NCI-H1105 (cell line): ENCODE measurements around the gene TRIM65.

Experiments
- DNase-seq: peaks from one replicate; lab custom pipeline; 2025; lab: John Stamatoyannopoulos, UW

Gene TRIM65

DNA sequence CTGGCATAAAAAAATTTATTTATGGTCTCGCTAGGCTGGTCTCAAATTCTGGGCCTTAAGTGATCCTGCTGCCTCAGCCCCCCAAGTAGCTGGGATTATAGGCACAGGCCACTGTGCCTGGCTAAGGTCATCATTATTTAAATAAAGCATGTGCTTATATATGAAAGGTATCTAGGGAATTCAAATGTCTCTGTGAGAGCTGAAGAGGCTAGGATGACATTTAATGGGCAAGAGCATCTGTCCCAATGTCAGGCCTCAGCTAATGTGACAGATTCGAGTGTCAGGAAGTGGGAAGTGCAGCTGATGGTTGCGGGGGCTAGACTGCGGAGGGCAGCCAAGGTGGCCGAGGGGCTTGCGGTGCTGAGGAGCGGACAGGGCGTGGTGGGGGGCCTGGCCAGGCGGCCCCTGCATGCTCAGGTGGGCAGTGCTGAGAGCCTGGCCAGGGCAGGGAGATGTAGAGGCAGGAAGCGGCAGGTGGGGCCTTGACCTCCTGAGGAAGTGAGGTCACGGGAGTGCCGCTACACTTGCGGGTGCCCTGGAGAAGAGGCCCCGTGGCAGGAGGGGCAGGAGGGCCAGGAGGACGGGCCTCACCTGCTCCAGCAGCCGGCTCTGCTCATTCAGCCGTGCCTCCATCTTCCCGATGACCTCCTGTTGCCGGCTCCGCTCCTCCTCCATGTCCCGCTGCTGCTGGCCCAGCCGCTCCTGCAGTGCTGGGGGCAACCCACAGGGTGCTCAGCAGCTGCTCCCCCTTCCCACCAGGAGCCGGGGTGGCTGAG, 20.6 kb upstream of the TRIM65 start:
- DNase-seq, result no peak

DNA sequence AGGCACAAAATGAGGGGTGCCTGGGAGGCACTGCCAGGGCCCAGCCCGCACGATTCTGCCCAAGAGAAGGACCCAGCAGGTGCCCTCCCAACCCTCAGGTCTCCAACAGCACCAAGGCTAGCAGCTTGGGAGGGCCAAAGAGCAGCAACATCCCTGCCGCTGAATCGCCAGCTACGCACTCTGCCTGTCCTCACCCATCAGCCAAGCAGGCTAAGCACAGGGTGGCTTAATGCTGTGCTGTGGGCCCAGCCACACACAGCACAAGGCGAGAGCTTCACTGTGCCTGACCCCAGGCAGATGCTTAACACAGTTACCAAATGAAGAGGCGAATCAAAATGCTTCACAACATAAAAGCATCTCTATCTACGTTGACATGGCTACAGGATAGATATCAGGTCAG, 18.5 kb upstream of the TRIM65 start:
- DNase-seq, result no peak

DNA sequence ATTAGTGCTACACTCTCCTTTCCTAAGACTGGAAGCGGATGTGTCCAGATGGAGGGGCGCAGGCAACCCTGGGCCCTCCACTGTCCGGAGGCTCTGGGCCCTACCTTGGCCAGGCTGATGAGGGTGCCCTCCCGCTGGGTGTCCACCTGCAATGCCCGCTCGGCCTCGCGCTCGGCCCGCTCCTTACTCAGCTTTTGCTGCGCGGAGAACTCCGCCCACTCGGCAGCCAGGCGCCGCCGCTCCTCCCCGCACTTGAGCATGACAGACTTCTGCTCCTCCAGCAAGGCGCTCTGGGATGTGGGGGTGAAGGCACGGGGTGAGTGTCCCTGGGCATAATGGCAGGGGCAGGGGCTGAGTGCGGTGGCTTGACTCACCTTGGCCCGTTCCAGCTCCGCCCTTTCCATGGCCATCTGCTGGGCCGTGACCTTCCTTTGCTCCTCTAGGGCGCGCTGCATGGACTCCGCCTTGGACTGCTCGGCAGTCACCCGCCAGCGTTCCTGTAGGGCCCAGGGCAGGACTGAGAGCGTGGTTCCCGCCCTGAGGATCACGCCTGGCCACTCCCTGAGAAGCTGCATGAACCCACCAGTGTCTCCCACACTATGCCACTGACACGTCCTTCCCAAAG, 18.0 kb upstream of the TRIM65 start:
- no peak for DNase-seq

DNA sequence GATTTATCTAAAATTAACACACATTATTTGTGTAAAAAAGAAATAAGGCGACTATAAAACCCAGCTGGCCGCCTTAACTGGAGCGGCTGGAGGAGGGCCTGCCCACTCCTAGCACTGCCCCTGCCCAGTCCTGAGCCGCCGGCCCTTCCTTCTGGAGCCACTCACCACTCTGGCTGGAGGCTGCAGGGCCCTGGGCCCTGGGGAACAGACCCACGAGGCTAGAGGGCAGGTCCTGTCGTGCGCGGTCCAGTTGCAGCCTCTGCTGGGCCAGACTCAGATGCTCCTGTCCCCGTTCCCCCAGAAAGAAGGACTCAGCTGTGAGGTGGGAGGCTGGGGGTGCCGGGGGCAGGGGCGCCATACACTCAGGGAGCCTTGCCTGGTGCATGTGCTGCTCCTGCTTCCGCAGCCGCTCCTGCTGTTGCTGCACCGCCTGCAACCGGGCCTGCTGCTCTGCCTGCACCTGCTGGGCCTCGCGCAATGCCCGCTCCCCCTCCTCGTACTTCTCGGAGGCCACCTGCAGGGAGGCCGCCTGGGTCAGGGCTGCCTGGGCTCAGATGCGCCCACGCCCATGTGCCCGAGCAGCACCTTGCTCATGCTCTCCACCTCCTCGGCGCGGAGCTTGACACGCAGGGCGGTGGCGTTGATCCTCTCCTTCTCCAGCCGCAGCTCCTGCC, 16.9 kb upstream of the TRIM65 start:
- no peak for DNase-seq

DNA sequence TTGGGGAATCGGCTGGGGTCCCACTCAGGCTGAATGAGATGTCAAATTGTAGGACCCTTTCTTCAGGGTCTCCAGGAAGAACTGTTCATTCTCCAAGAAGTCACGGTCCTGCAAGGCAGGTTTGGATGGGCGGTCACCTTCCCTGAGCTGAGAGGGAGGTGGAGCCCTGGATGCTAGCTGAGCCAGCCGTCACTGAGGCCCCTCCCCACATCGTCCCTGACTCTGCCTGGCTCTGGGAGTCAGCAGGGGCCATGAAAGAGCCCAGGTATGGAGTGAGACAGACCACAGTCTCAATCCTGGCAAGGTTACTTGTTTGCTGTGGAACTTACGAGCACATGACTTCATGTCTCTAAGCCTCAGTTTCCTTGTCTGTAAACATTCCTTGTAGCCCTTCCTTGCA, 13.9 kb upstream of the TRIM65 start:
- peak; percentile 26 for DNase-seq

DNA sequence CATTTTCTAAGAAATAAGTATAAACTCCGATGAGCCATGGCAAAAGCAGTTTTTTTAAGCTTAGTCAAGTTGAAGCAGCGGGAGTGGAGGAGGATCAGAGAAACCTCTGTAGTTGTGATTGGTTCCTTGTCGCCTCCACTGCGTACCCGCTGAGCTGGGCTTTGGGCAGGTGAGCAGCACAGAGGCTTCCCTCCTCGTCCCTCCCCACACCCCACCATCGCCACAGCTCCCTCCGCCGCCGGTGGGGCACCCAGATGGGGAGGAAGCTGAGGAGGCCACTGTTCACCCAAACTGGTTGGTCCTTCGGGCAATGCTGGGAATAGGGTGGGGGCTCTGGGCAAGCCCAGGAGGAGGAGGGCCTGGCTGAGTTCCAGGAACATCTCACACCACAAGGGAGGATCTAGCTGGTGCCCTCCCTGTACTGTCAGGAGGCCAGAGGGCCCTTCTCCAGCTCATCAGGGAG, 13.1 kb upstream of the TRIM65 start:
- DNase-seq, result peak; percentile 82

DNA sequence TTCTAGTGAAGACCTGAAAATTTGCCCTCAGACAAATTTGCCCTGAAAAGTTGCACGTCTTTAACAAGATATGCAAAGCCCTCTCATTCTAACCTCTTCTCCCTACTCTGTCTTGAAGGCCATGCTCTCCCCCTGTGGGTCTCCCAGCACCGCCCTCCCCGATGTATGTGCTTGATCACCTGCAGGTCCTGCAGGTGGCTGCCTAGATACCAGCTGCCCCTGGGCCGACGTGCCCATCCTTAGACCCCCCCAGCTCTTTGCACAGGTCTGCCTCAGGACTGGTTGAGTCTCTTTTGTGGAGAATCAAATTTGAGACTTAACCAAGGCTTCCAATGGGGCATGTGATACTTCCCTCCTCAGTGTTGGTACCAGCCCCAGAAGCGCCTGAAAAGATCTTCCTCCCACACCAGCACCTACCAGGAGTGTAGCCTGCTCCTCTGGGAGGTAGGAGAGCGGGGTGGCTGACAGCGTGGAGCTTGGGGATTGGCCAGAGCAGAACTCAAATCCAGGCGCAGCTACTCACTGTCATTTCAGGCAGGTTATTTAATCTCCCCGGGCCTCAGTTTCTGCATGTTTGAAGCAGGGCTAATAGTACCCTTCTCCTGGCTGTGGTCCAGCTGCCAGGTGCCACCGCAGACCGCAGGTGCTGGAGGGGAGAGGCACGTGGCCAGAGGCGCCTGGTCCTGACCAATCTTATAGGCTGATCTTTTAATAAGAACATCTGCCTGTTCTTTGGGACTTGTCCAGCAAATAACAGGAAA, 12.5 kb upstream of the TRIM65 start:
- peak; percentile 95 for DNase-seq

DNA sequence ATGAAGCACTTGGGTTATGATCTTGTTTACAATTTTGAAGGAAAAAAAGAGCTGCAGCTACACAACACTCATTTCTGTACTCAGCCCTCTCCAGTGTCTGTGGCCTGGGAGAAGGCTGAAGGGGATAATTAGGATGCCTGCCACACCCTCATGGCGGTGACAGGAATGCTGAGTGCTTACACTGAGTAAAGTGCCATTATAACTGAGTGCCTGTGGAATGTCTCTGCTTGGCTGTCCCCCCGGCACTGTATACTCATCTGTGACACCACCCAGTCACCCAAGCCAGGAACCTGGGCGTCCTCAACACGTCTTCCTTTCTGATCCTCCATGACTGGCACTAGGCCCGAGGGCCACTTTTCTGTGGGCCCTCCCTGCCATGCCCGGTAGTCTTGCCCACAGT, 11.4 kb upstream of the TRIM65 start:
- DNase-seq, result peak; percentile 49

DNA sequence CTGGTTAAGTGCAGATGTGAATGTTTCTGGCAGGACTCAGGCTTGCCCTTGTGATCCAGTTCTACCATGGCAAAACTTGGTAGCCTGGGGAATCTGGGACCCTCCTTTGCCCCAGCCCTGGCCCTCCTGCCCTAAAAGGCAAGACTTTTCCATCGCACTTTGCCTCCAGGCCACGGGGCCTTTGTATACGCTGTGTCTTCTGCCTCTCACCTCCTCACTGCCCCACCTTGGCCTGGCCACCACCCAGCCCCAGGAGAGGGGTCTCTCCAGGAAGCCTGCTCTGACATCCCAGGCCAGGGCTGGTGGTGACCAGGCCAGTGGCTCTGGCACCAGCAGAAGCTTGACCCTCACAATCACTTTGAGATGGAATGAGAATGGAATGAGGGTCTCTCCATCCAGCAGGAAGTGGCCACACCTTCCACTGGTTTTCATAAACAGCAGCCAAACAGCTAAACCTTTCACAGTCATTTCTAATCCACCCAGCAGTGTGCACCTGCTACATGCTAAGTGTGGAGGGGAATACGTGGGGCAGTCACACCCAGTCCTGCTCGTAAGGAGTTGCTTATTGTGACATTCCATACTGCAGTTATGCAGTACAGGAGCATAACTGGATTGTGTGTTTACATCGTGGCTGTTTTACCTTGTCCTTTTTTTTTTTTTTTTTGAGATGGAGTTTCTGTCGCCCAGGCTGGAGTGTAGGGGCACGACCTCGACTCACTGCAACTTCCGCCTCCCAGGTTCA, 9.6 kb upstream of the TRIM65 start:
- DNase-seq, result no peak

DNA sequence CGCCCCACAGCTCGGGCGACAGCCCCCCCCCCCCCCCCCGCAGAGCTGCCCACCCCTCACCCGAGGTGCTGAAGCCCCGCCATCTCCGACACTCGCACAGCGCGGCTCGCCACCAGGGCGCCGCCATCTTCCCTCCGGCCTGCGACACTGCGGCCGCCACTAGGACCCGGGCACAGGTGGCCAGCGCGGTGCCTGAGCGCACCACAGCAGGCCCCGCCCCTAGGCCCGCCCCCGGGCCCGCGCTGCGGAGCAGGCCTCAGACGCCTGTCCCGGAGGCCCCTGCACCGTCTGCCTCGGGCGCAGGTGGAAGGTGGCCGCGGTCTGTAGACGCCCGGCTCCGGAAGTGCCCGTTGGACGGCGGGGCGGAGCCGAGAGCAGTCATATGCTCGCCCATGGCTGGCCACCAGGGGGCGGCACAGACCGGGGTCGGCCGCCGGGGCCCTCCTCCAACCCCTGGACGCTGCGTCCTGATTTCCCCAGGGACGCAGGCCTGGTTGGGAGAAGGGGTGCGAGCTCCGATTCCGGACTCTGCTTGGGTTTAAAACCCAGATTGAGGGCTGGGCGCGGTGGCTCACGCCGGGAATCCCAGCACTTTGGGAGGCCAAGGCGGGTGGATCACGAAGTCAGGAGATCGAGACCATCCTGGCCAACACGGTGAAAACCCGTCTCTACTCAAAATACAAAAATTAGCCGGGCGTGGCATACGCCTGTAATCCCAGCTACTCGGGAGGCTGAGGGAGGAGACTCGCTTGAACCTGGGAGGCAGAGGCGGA, 8.2 kb upstream of the TRIM65 start, which contains the start of gene MRPL38:
TSS of gene MRPL38 (minus strand) at position 136 of the 773 bp plus-strand sequence. CDS start at position 127, 9 bp downstream.
- peak; percentile 94 for DNase-seq

DNA sequence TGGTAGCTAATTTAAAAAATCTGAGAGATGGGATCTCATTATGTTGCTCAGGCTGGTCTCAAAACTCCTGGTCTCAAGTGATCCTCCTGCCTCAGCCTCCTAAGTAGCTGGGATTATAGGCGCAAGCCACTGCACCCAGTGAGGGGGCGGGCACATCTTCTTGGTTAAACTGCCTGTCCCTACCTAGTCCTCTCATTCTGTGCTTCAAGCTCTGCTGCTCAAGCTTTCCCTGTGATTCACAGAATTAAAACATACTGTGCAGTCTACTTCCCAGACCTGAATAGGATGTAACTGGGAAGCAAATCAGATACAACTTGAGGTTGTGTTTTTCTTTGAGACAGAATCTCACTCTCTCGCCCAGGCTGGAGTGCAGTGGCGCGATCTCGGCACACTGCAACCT, 5.7 kb upstream of the TRIM65 start:
- DNase-seq, result no peak

DNA sequence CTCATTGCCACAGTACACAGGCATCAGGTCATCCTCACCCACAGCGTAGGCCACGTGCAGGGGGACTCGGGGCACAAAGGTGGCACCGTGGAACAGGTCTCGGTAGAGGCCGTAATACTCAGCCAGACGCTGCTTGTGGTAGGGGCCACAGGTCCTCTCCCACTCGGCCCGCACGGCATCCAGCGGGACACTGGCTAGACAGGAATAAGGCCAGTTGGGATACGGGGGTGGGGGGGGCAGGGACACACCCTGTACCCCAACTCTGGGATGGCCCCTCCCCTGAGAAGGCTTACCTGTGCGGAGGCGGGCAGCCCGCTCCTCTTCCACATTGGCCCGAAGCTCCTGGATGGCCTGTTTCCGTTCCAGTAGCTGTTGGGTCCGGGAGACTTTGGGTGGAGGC, 5.0 kb upstream of the TRIM65 start:
- no peak for DNase-seq

DNA sequence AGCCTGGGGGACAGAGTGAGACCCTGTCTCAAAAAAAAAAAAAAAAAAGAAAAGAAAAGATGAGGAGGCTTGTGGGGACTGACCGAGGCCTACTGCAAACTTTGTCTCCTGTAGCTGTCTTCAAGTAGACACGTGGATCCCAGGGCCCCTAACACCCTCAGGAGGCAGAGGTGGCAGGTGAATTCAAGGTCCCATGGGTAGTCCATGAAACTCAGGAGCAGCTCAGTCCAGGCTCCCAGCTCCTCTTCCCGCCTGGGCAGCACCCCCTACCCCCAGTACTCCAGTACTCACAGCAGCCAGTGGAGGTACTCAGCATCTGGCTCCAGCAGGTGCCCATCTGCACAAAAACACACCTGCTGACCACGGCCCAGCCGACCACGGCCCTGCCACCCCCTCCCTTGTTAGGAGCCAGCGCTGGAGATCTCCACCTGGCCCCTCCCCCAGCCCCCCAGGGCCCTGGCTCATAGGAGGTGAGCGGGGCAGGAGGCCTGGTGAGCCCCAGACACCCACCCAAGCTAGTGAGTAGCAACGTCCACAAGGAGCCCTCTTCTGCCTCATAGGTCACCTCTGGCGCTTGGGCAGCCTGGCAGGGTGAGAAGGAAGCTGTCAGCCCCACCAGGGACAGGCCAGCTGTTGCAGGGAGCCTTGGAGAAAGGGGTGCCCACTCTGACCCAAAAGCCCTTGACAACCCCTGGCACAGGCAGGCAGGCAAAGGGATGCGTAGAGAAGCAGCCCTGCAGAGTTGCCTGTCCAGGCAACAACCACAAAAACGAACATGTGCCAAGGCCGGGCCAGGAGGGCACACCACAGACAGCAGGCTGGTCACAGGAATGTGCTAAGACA, 4.2 kb upstream of the TRIM65 start:
- DNase-seq, result no peak

DNA sequence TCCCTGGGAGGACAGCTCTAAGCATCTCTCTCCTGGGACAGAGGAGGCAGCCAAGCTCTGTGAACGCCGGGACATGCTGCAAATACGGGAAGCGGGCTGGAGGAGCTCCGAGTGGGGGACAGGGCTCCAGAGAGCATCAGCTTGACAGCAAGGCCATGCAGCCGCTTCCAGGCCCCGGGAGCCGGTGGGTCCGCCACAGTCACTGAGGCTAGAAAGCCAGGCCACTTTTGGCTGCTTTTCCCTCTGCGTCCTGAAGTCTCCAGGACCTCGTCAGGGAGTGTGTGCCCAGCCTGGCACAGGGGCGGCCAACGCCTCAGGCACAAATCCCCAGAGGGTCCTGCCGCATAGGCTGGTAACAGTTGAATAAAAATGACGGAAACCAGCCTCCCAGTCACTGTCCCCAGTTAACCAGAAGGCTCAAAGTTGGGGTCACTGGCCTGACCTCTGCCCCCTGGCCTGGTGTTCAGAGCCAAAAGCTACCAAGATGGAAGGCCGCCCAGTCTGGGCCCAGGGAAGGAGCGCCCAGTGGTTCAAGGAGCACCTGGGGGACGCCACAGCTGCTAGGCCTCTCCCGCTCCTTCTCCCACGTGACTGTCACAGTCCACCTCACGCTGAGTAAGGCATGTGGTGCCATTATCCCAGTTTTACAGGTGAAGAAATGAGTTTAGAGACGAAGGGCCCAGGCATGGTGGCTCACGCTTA, 3.2 kb upstream of the TRIM65 start:
- no peak for DNase-seq

DNA sequence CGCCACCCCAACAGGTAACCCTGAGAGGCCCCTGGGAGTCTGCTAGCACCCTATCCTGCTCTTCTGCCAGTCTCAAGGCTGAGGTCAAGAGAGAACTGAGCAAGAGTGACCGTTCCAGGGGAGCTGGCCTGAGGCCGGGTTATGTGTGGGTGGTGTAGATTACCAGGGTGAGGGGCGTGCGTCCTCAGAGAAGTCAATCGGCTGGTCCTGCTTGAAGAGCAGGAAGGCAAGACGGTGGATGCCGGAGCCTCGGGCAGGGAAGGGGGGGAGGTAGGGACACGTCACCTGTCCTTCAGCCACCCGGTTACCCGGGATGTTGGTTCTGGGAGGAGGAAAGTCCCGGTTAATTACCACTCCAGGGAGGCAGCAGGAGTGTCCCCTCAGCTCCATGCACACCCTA, 2.6 kb upstream of the TRIM65 start:
- no peak for DNase-seq

DNA sequence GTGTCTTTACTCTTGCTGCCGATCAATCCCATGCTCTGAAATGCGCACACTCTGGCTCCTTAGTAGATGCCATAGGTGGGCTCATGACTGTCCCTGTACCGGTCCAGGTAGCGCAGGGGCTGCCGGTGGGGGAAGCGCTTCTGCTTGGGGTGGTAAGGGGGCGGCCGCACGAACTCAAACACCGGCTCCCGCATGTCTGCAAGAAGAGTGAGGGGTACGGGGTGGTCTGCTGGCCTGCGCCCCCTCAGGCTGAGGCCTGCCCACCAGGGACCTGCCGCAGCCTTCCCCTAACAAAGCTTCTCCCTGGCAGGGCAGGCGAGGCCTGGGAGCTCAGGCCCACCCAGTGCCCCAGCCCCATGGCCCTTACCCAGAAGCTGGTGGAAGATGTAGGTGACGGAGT, 2.0 kb upstream of the TRIM65 start:
- no peak for DNase-seq

DNA sequence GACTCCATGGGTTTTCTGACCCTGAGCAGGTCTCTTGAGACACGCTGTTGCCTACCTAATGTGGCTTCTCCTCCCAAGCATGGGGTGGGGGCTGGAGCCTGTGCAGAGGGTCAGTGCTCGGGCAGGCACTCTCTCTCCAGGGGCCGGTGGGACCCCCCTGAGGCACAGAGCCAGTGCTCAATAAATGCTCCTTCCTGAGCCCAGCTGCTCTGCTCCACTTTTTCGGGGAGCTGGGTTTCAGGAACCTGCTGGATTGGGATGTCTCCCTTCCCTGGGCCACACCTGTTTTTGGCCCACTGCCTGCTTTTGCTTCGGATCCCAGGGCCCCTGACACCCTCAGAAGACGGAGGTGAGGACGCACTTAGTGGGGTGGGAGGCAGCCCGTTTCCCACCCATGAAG, 1.3 kb upstream of the TRIM65 start:
- no peak for DNase-seq

DNA sequence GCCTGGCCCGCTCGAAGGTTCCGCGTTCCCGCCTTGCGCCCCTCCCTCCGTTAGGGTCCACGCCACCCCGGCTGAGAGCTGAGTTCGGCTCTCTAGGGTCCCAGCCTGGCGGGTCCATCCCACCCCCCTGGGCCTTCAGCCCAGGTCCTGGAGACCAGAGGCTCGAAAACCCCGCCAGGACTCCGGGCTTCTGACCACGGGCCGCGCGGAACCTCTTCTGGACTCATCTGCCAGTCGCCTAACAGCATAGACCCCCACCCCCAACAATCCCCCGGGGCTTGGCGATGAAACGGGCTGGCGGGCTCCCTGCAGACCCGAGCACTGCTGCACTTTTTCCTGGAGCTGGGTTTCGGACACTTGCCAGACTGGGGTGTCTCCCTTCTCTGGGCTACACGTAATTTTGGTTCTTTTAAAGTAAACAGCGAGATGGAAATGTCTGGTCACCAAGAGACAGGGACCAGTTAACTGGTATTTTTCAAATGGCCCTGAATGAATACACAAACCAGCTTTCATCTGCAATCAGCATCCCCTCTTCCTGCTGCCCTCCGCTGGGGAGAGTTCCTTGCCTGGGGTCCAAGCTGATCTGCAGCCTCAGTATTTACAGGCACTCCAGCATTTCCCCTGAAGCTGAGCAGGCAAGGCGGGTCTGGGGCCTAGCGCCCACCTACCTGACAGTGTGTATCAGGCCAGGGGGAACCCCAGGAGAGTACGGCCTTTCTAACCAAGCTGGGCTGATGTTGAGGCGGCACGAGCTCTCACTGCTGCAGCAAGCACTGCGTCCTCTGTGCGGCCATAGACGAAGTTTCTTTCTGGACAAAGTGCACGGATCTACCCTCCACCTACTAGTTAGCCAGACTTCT, 639 bp upstream of the TRIM65 start:
- no peak for DNase-seq
